ENCODE results near the gene IL1R2. TPM values are rescaled to one million over a fixed set of nuclear protein-coding genes. Genes with fewer than 3 reads are reported as not detected.

IL1R2 gene
- total and polyA plus RNA-seq, 2 of the 13 experiments (the other 11 are each of a cell fraction or from before 2014, with no cell fraction given), result 3.6 to 7.3 TPM

GRCh38 chr2:101986376-101986775 is 5.4 kb upstream of the IL1R2 start (continued):
- TF ChIP-seq EED (CRISPR knock-in tag; IDR thresholded peaks at IDR 0.05) (0 out of 2 replicates have a peak, but pooled peaks have one; percentile 5), POLR2A (IDR thresholded peaks at IDR 0.05; ENCODE audit: insufficient read depth in 1 of 2, low read depth in 2 of 2, low read length in 2 of 2) (no peak), NFYC (CRISPR knock-in tag; IDR thresholded peaks at IDR 0.05) (no peak), RORA (CRISPR knock-in tag; IDR thresholded peaks at IDR 0.05) (no peak), TBX2 (CRISPR knock-in tag; IDR thresholded peaks at IDR 0.05; ENCODE audit: borderline replicate concordance) (no peak), ZEB1 (IDR thresholded peaks at IDR 0.05; ENCODE audit: insufficient replicate concordance, low read depth) (peak; percentile 19), MTERF4 (CRISPR knock-in tag; IDR thresholded peaks at IDR 0.05) (0 out of 2 replicates have a peak, but pooled peaks have one; percentile 50), ZBTB46 (CRISPR knock-in tag; IDR thresholded peaks at IDR 0.05; ENCODE audit: borderline replicate concordance) (no peak), GPN1 (CRISPR knock-in tag; IDR thresholded peaks at IDR 0.05; ENCODE audit: borderline replicate concordance) (no peak), ZNF607 (CRISPR knock-in tag; IDR thresholded peaks at IDR 0.05; ENCODE audit: borderline replicate concordance) (no peak), ZSCAN25 (CRISPR knock-in tag; IDR thresholded peaks at IDR 0.05) (no peak), SAP130 (CRISPR knock-in tag; IDR thresholded peaks at IDR 0.05; ENCODE audit: low read depth) (peak; percentile 28; the same call in 1 of the 2 replicates), PITX1 (CRISPR knock-in tag; IDR thresholded peaks at IDR 0.05) (no peak), ZNF280D (CRISPR knock-in tag; IDR thresholded peaks at IDR 0.05) (peak; percentile 30; the same call in 1 of the 2 replicates), ZNF441 (CRISPR knock-in tag; IDR thresholded peaks at IDR 0.05; ENCODE audit: borderline replicate concordance) (no peak), SOX13 (IDR thresholded peaks at IDR 0.05) (no peak), SOX13 (CRISPR knock-in tag; conservative IDR thresholded peaks at IDR 0.05 in 1 of 2, IDR thresholded peaks at IDR 0.05 in 1 of 2) (peak in 1 of 2 experiments; percentile 38; a peak in 1 of 4 replicates), HNF4A (CRISPR knock-in tag; IDR thresholded peaks at IDR 0.05) (peak; percentile 77), MTF2 (CRISPR knock-in tag; IDR thresholded peaks at IDR 0.05; ENCODE audit: borderline replicate concordance) (0 out of 2 replicates have a peak, but pooled peaks have one; percentile 25), PCBP2 (optimal IDR thresholded peaks at IDR 0.05; ENCODE audit: low read depth, low read length, poor library complexity, severe bottlenecking) (no peak), FOXO1 (CRISPR knock-in tag; IDR thresholded peaks at IDR 0.05) (0 out of 2 replicates have a peak, but pooled peaks have one; percentile 23)
